Endometrial microvascular endothelial cells (primary cell): ENCODE results near the gene ALG14. TPM values are rescaled to one million over a fixed set of nuclear protein-coding genes. Genes with fewer than 3 reads are reported as not detected.
"Not testable (repeated sequence)": the region's sequence is repeated elsewhere in the genome, so short reads cannot be mapped to it uniquely, and the experiment has no call there.

Experiments used
- in situ Hi-C: cut with HindIII; loops from 2 replicates; pipeline ENCODE4 v1.10.0; 2017; ENCODE audit warnings: low sequenced_read_pairs, low pct_unique_long_range_greater_than_20kb; ENCODE audit errors: inconsistent ontology term
- total RNA-seq: library from RNA; depleted of rRNA; stranded (reverse); fragments of >200 nt; gene quantifications from one replicate; pipeline ENCODE4 v1.2.3, GENCODE V29; 2015; ENCODE audit errors: inconsistent ontology term

The ALG14 gene
- total RNA-seq, 1 donor from 2014 or later, result 1.2 TPM

GRCh38 chr1:94951046-94951445 is 121.7 kb downstream of the ALG14 start:
- in situ Hi-C loops, result no loop called here

GRCh38 chr1:94949681-94950661 is 122.8 kb downstream of the ALG14 start:
- in situ Hi-C loops, result no loop called here

- in situ Hi-C loops, result no loop called here
These were observed 125.3 kb downstream of the ALG14 start for GRCh38 chr1:94947437-94947836.

DNA sequence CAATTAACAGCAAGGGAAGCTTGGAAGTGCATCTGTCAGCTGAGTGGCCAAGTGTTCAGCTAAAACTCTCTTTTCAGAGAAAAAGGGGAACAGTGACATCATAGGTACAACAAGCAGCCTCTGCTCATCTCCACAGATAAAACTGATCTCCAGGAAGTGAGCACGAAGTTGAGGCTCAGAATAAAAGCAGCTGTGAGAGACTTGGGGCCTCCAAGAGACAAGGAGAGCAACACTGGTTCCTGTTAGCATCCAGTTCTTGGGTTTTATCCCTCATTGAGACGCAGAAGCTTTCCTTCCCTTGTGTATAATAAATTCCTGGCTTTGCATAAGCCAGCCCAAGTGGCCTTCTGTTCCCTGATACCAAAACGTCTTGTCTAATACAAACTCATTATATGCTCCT is 125.9 kb downstream of the ALG14 start:
- in situ Hi-C loops, result no loop called here

DNA sequence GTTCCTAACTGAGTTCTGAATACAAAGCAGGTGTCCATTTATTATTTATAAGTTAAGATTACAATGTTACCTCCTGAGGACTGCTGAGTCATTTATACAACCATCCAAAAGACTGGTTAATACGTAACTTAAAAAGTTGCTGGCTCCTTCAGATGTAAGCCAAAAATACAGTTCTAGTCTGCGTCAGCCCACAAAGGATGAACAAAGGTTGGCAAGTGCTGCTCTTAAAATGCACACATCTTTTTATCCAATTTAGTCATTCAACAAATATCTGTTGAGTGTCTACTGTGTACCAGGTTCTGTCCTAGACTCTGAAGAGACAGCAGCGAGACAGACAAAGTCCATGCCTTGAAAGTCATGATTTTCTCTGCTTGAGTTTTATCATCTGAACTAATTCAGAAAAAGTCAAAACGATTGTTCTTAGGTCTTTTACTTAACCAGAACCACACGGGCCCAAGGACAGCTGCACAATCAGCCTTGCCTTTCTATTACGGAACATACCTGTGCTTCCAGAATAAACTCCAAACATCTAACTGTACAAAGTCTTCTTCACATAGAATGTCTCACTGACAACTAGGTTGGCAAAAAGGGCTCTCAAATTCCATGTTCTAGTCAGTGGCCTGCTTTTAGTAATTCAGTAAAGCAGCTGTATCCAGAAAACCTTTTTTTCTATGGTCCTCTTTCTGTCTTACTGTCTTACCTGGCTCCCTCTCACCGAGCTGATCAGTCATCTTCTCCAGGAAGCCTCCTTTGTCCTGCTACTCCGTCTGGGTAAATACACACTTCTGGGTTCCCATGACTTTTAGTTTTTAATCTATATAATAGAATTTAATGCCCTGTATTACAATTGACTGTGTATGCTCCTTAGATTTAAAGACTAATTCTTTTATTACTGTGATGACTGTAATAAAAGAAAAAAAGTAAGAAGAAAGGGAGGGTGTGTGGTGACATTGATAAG is 130.3 kb downstream of the ALG14 start:
- in situ Hi-C loops, result no loop called here

DNA sequence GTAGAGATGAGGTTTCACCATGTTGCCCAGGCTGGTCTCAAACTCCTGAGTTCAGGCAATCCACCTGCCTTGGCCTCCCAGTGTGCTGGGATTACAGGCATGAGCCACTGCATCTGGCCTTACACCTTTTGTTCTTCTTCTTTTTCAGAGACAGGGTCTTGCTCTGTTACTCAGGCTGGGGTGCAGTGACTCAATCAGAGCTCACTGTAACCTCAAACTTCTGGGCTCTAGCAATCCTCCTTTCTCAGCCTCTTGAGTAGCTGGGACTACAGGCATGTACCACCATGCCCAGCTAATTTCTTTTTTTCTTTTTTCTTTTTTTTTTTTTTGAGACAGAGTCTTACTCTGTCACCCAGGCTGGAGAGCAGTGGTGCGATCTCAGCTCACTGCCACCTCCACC is 131.3 kb downstream of the ALG14 start:
- in situ Hi-C loops, result not testable (repeated sequence)

DNA sequence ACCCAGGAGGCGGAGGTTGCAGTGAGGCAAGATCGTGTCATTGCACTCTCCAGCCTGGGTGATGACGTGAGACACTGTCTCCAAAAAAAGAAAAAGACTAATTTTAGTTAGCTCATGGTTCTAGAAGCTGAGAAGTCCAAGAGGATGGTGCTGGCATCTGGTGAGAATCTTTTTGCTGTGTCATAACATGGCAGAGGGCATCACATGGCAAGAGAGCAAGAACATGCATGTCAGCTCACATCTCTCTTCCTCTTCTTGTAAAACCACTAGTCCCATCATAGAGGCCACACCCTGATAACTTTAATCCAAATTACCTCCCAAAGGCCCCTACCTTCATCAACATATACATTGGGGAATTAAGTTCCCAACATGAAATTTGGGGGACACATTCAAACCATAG is 132.0 kb downstream of the ALG14 start:
- in situ Hi-C loops, result no loop called here

- in situ Hi-C loops, result no loop called here
These were observed 134.9 kb downstream of the ALG14 start for GRCh38 chr1:94937820-94938219.

GRCh38 chr1:94936861-94937620 is 135.7 kb downstream of the ALG14 start:
- in situ Hi-C loops, result no loop called here

DNA sequence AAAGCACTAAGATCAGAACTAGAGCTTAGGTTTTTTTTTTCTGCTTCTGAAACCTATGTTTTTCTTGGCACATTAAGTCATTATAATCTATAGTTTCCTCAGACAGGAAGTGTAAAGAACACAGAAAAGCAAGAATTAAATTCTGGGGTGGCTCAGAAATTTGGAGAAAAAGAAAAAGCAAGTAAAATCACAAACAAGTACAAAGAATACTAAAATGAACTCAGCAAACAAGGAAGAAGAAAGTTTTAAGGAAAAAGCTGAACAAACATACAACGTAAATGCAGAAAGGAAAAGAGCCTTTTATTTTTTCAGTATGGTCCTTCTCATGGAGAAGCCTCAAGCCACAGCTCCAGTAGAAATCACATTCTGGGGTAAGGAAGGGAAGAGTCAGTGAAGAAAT is 137.3 kb downstream of the ALG14 start:
- in situ Hi-C loops, result no loop called here

GRCh38 chr1:94935034-94935433 is 137.7 kb downstream of the ALG14 start:
- in situ Hi-C loops, result no loop called here

GRCh38 chr1:94934551-94934950 is 138.2 kb downstream of the ALG14 start:
- in situ Hi-C loops, result no loop called here

DNA sequence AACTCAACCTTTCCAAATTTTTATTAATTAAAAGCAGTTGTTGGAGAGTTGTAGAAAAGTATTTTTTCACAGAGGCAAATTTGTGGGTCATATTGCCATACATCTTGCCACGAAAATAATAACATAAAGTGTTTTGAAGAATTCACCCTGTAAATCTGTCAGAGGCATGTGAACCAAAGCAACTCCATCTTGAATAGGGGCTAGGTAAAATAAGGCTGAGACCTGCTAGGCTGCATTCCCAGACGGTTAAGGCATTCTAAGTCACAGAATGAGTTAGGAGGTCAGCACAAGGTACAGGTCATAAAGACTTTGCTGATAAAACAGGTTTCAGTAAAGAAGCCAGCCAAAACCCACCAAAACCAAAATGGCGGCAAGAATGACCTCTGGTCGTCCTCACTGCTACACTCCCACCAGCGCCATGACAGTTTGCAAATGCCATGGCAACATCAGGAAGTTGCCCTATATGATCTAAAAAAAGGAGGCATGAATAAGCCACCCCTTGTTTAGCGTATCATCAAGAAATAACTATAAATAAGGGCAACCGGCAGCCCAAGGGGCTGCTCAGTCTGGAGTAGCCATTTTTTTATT is 141.4 kb downstream of the ALG14 start:
- in situ Hi-C loops, result no loop called here

DNA sequence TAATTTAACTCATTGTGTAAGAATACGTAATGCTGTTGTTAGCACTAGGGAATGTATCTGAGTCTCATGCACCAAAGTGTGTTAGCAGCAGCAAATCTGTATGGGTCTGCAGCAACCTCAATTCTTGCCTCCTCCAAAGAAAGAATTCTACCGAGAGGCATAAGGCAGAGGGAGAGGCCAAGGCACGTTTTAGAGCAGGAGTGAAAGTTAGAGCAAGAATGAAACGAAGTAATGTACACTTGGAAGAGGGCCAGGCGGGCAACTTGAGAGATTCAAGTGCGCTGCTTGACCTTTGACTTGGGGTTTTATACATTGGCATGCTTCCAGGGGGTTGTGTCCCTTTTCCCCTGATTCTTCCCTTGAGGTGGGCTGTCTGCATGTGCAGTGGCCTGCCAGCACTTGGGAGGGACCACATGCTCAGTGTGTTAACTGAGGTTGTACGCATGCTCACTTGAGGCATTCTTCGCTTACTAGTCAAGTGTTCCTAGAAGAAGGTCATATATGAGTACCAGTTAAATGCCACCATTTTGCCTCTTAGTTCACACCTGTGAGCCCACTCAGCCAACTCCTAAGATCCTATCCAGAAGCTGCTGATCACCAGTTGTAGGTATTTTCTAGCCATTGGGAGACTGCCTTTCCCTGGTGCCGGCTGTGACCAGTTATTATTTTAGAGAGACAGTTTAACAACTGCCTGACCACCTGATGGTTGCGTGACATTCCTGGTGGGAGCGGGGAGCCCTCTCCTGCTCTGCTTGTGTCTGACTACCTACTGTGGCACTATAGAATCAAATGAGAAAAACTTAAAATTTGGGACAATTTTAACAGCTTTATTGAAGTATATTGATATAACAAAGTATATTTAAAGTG is 143.2 kb downstream of the ALG14 start:
- in situ Hi-C loops, result no loop called here

DNA sequence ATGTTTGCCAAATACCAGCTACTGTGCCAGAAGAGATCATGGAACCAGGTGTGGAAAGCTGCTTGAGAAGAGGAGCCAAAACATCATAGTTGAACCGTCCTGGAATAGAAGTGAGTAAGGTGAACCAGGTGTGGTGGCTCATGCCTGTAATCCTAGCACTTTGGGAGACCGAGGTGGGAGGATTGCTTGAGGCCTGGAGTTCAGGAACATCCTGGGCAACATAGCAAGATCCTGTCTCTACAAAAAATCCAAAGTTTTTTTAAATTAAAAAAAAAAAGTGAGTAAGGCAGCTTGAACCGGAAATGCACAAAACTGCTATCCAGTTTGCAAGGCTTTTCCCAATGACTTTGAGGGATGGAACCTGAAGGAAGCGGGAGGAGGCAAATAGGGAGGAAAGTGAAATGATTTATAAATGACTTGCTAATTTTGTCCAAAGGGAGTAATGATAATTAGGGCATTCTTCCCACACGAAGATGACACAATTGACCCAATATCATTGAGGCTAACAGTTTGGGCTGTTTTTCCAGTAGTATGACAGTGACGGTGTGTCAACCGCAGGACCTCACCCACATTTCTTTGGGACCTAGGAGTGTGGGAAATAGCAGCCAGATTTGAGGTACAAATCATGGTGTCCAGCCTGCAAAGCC is 144.3 kb downstream of the ALG14 start:
- in situ Hi-C loops, result no loop called here

DNA sequence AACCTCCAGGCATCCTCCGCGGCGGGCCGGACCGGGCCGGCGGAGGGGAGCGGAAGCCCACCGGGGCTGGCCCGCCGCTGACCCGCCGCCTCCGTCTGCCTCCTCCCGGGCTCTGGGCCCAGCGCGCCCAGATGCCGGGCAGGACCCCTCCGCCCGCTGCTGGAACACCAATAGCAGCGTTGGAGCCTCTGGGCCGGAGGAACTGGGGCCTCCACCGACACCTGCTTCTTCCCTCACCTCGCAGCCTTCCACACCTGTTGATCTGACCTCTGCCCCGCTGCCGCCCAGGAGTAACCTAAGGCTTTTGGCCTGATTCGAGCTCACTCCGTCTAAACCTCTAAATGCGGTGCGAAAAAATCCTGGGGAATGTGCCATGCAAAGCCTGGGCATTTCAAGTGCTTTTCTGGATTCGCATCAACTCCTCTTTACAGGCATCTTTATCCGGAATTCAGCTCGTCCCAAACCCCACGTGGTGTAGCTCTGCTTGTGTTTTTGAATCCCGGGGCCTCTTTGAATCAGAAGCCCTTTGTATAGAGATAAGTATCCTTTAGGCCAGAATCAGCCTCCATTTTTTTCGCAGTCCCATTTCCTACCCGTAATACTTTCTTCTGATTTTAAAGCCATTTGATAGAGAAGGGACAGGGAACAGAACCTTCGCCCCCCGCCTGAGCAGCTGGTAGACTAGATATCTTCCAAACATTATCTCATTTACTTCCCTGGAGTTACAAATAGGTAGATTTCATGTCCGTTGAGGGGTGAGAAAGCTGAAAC is 145.2 kb downstream of the ALG14 start:
- in situ Hi-C loops, result no loop called here
